GM12891 (cell line): ENCODE data around the gene KAT2B.

Experiments
- POLR2A ChIP-seq: IDR thresholded peaks from 2 replicates; pipeline ENCODE4 v1.6.1; 2011; ENCODE audit warnings: low read depth, low read length, control low read depth
- POLR2AphosphoS5 ChIP-seq: IDR thresholded peaks from 2 replicates; pipeline ENCODE4 v1.6.1; 2011; ENCODE audit warnings: low read depth, low read length, control low read depth

GRCh38 chr3:20080956-20081554 lies 40.8 kb downstream of the KAT2B start:
- TF ChIP-seq POLR2A (no peak), POLR2AphosphoS5 (0 out of 2 replicates have a peak, but pooled peaks have one; percentile 38)
